HepG2 (cell line): ENCODE data around the gene ATP23. TPM values are rescaled to one million over a fixed set of nuclear protein-coding genes. Genes with fewer than 3 reads are reported as not detected.

Source experiments
- ATAC-seq: fragments of 200-7000 bp; cut with Tn5 transposase; 3 replicates; pipeline ENCODE4 v1.9.1; 2020; ENCODE audit warnings: mild to moderate bottlenecking, moderate library complexity
- BruUV-seq: library from RNA; stranded (reverse); fragments of 400-500 nt; replicated peaks from 2 replicates; lab custom pipeline; 2021; lab: Mats Ljungman, UMichigan
- CTCF ChIA-PET: fragments of 300-600 bp; formaldehyde crosslinking; extraction: SDS; loops from one replicate; lab custom pipeline; 2021; ENCODE audit warnings: low total read pairs, inconsistent platforms, low intra/inter-chr PET ratio; lab: Yijun Ruan, JAX
- POLR2A ChIA-PET: fragments of 350-600 bp; sonication (Branson Sonifier 250); formaldehyde crosslinking; loops from one replicate; lab custom pipeline; 2020; ENCODE audit warnings: antibody characterized with exemption, inconsistent platforms; lab: Yijun Ruan, JAX
- DNase-seq: peaks from one replicate; pipeline ENCODE4 v3.0.0-alpha.2; 2015; ENCODE audit warnings: low spot score
- FAIRE-seq: peaks from 3 replicates; lab custom pipeline; 2011; peaks lifted over from hg19 to GRCh38; lab: Jason Lieb, UNC
- H2AFZ ChIP-seq: one replicate; pipeline ENCODE4 v1.6.1; 2011; ENCODE audit warnings: low read length, inconsistent platforms
- H3K27ac ChIP-seq: fragments of 300-600 bp; 3 replicates; pipeline ENCODE4 v1.8.0; 2011; ENCODE audit warnings: mixed run types, mild to moderate bottlenecking, mixed read lengths, low read length, inconsistent platforms; ENCODE audit not compliant: insufficient read depth; ENCODE audit errors: extremely low read length
- H3K27me3 ChIP-seq, 2 experiments: fragments of 200-600 bp in 1 of 2; 2 replicates in 1 of 2; 3 replicates in 1 of 2; pipeline versions ENCODE4 v1.6.0 to v1.8.0; 2011; ENCODE audit warnings: low read length in 2 of 2, mild to moderate bottlenecking in 2 of 2, moderate library complexity in 2 of 2, inconsistent platforms in 1 of 2; ENCODE audit not compliant: insufficient read depth in 2 of 2, control insufficient read depth in 1 of 2
- H3K36me3 ChIP-seq, 2 experiments: fragments of 200-600 bp in 1 of 2; replicated peaks in 1 of 2; 2 replicates in 1 of 2; 3 replicates in 1 of 2; pipeline versions ENCODE4 v1.5.1 to v1.8.0; 2011; ENCODE audit warnings: low read length in 2 of 2, inconsistent platforms in 1 of 2; ENCODE audit not compliant: insufficient read depth in 2 of 2, control insufficient read depth in 1 of 2
- H3K4me1 ChIP-seq: 2 replicates; pipeline ENCODE4 v1.5.1; 2012; ENCODE audit warnings: low read length, inconsistent platforms; ENCODE audit not compliant: insufficient read depth
- H3K4me2 ChIP-seq: 2 replicates; pipeline ENCODE4 v1.6.0; 2011; ENCODE audit warnings: low read depth, low read length, inconsistent platforms
- H3K4me3 ChIP-seq, 3 experiments: fragments of 200-600 bp in 1 of 3; sonication (generic), shearing (Covaris generic) in 1 of 3; replicated peaks in 1 of 3; 2 replicates each; pipeline ENCODE4 v1.5.1; 2011 to 2016; ENCODE audit warnings: low read length in 3 of 3, inconsistent platforms in 2 of 3, low read depth in 2 of 3, mild to moderate bottlenecking in 2 of 3, control low read depth in 1 of 3, mixed read lengths in 1 of 3; ENCODE audit not compliant: insufficient read depth in 1 of 3
- H3K79me2 ChIP-seq: one replicate; pipeline ENCODE4 v1.6.1; 2011; ENCODE audit warnings: low read length, inconsistent platforms; ENCODE audit not compliant: insufficient read depth
- H3K9ac ChIP-seq: 2 replicates; pipeline ENCODE4 v1.6.0; 2011; ENCODE audit warnings: mild to moderate bottlenecking, low read depth, low read length, inconsistent platforms; ENCODE audit not compliant: insufficient read depth
- H3K9me3 ChIP-seq: 2 replicates; pipeline ENCODE4 v1.5.1; 2012; ENCODE audit warnings: mild to moderate bottlenecking, low read length
- H4K20me1 ChIP-seq: 2 replicates; pipeline ENCODE4 v1.6.0; 2011; ENCODE audit warnings: inconsistent platforms, mild to moderate bottlenecking, low read length, moderate library complexity; ENCODE audit not compliant: insufficient read depth
- BCL3 ChIP-seq: sonication (generic); formaldehyde crosslinking; IDR thresholded peaks from 2 replicates; pipeline ENCODE4 v1.5.1; 2020; ENCODE audit warnings: mild to moderate bottlenecking, missing genetic modification reagents, moderate library complexity
- DBP ChIP-seq: sonication (generic); formaldehyde crosslinking; IDR thresholded peaks from 2 replicates; pipeline ENCODE4 v1.4.0; 2020; ENCODE audit warnings: missing genetic modification reagents; ENCODE audit errors: not compliant biosample characterization
- GATAD2A ChIP-seq: IDR thresholded peaks from 2 replicates; pipeline ENCODE4 v1.6.1; 2016
- KDM2A ChIP-seq: sonication (generic); formaldehyde crosslinking; IDR thresholded peaks from 2 replicates; pipeline ENCODE4 v1.4.0; 2020; ENCODE audit warnings: low read depth, missing genetic modification reagents, borderline replicate concordance
- NR2C2 ChIP-seq: sonication (generic); formaldehyde crosslinking; IDR thresholded peaks from 2 replicates; pipeline ENCODE4 v1.4.0; 2020; ENCODE audit warnings: missing genetic modification reagents, mild to moderate bottlenecking, moderate library complexity, borderline replicate concordance
- RXRA ChIP-seq: sonication (generic); formaldehyde crosslinking; IDR thresholded peaks from 2 replicates; pipeline ENCODE4 v1.5.1; 2020; ENCODE audit warnings: missing genetic modification reagents
- STAG1 ChIP-seq: sonication (generic); formaldehyde crosslinking; IDR thresholded peaks from 2 replicates; pipeline ENCODE4 v1.4.0; 2020; ENCODE audit warnings: missing genetic modification reagents
- ZFP36L1 ChIP-seq: sonication (generic); formaldehyde crosslinking; IDR thresholded peaks from 2 replicates; pipeline ENCODE4 v1.8.0; 2022; ENCODE audit warnings: mild to moderate bottlenecking, missing genetic modification reagents, moderate library complexity
- ZNF256 ChIP-seq: sonication (generic); formaldehyde crosslinking; conservative IDR thresholded peaks from 2 replicates; pipeline ENCODE4 v1.4.0; 2020; ENCODE audit warnings: missing genetic modification reagents
- ZNF704 ChIP-seq: sonication (generic); formaldehyde crosslinking; IDR thresholded peaks from 2 replicates; pipeline ENCODE4 v1.8.1; 2023; ENCODE audit warnings: mild to moderate bottlenecking, inconsistent platforms, moderate library complexity, missing genetic modification reagents, borderline replicate concordance
- ZNF737 ChIP-seq: sonication (generic); formaldehyde crosslinking; IDR thresholded peaks from 2 replicates; pipeline ENCODE4 v1.5.0; 2020; ENCODE audit warnings: missing genetic modification reagents, mild to moderate bottlenecking, borderline replicate concordance
- WGBS: methylation state at CpG from one replicate; pipeline ENCODE4 v1.1.6; 2017; ENCODE audit warnings: low lambda C conversion rate; 5-methylcytosine and 5-hydroxymethylcytosine counted together
- in situ Hi-C: cut with HindIII; loops from 2 replicates; pipeline ENCODE4 v1.10.0; 2017; ENCODE audit warnings: low pct_unique_long_range_greater_than_20kb; ENCODE audit not compliant: extremely low pct_ligation_motif_present
- intact Hi-C: fragments of 100-400 bp; cut with micrococcal nuclease; formaldehyde crosslinking; loops from one replicate; pipeline ENCODE4 v1.10.0; 2022; ENCODE audit not compliant: unreplicated experiment
- polyA plus RNA-seq, 8 experiments: library from polyadenylated mRNA; depleted of rRNA in 3 of 8; stranded (reverse) in 7 of 8; unstranded in 1 of 8; fragments of >200 nt; fragmentation: Illumina TruSeq in 4 of 8; extraction: Trizol in 4 of 8; gene quantifications; 2 replicates each; pipeline versions ENCODE4 v1.2.1 to v1.2.3, GENCODE V29; 2011 to 2016; ENCODE audit warnings: low read depth in 4 of 8, missing spikeins in 1 of 8, mixed read lengths in 1 of 8; ENCODE audit not compliant: insufficient read depth in 1 of 8
- total RNA-seq, 5 experiments: library from RNA; depleted of rRNA; stranded (reverse); fragments of >200 nt; fragmentation: Illumina TruSeq; extraction: Trizol; gene quantifications; 2 replicates each; pipeline ENCODE4 v1.2.3, GENCODE V29; 2016; ENCODE audit warnings: low read depth in 1 of 5
- TF ChIP-seq, protein P1 (sequence below): sonication (generic); formaldehyde crosslinking; IDR thresholded peaks from 2 replicates; pipeline ENCODE4 v1.5.0; 2020; ENCODE audit warnings: mild to moderate bottlenecking, missing genetic modification reagents
- TF ChIP-seq, protein P2 (sequence below): sonication (generic); formaldehyde crosslinking; IDR thresholded peaks from 2 replicates; pipeline ENCODE4 v1.5.0; 2020; ENCODE audit warnings: mild to moderate bottlenecking, missing genetic modification reagents, borderline replicate concordance

Gene ATP23
- total and polyA plus RNA-seq, 2 of the 13 experiments (the other 11 are each of a cell fraction or from before 2014, with no cell fraction given): 12.1 to 14.7 TPM

DNA sequence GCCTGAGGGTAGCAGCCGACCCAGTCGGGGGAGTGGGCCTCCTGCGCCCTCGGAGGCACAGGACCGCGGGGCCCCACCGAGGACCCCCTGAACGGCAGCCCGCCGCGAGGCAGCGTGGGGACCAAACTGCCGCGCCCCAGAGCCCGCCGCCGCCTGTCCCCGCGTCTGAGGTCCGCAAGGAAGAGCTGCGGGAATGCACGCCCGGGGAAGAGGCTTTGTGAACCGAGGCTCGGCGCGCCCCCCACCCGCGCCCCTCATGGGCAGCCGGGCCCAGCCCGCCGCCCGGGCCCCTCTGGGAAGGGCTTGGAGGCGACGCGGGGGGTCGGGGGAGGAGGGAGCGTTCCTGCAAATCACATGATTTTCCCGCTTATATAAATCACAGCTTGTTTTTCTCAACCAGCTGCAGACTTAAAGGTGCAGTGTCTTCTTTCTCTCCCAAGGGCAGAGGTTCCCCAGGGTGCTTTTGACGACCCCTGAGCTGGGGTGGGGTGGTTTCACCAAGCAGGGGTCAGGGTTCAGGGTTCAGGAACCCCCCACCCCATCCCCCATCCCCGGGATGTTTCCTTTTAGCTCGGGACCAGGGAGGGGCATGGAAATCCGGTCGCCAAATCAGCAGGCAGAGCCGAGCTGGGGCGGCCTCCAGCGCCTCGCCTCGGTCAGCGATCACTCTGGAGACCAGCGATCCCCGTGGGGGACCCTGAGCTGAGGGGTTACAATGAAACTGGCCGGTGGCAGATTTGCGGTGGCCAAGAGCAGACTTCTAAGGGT, 44.7 kb upstream of the ATP23 start:
- Histone ChIP-seq H4K20me1 (no peaks in the 10 kb centered on the region), H3K4me2 (peak overlapping the region; percentile 81), H3K27ac (no peak overlapping the region), H2AFZ (no peak overlapping the region), H3K79me2 (no peaks in the 10 kb centered on the region), H3K27me3 (peaks cover 2 to 57% of the 10 kb centered on the region in 2 experiments; a peak in 4 of 5 replicates), H3K9ac (peak overlapping the region; percentile 56; the same call in 1 of the 2 replicates), H3K4me3 (peak overlapping the region; percentile 48 to 67 (median 55); a peak in 5 of 6 replicates), H3K4me1 (peaks cover 44% of the 10 kb centered on the region), H3K36me3 (no peaks in the 10 kb centered on the region), H3K9me3 (no peaks in the 10 kb centered on the region)
- BruUV-seq: no TSS peak
- in situ Hi-C loops (loop anchor here (5.0 kb wide), 1 partner anchor 54 kb away; no protein-coding TSS in a partner anchor), intact Hi-C loops (no loop called here)
- FAIRE-seq: no peak
- ATAC-seq: peak; percentile 72
- WGBS: 2% methylated on average over 7 of the region's 54 CpGs
- no peak for DNase-seq
- ChIA-PET CTCF (interaction anchor here (1.5 to 1.9 kb wide), 2 partner anchors 9 to 65 kb away, joined by 3 to 6 read pairs; no protein-coding TSS in a partner anchor), POLR2A (interaction anchor here (0.8 to 6.1 kb wide), 6 partner anchors 43 to 124 kb away, joined by 3 to 110 read pairs (median 6); partner anchors contain the start of genes CTDSP2, EEF1AKMT3 and METTL1)
- TF ChIP-seq NR2C2 (CRISPR knock-in tag): 0 out of 2 replicates have a peak, but pooled peaks have one; percentile 27
- no peak for TF ChIP-seq BCL3 (CRISPR knock-in tag)
- TF ChIP-seq, protein P1, sequence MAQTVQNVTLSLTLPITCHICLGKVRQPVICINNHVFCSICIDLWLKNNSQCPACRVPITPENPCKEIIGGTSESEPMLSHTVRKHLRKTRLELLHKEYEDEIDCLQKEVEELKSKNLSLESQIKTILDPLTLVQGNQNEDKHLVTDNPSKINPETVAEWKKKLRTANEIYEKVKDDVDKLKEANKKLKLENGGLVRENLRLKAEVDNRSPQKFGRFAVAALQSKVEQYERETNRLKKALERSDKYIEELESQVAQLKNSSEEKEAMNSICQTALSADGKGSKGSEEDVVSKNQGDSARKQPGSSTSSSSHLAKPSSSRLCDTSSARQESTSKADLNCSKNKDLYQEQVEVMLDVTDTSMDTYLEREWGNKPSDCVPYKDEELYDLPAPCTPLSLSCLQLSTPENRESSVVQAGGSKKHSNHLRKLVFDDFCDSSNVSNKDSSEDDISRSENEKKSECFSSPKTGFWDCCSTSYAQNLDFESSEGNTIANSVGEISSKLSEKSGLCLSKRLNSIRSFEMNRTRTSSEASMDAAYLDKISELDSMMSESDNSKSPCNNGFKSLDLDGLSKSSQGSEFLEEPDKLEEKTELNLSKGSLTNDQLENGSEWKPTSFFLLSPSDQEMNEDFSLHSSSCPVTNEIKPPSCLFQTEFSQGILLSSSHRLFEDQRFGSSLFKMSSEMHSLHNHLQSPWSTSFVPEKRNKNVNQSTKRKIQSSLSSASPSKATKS (CRISPR knock-in tag): no peak
- TF ChIP-seq, protein P2, sequence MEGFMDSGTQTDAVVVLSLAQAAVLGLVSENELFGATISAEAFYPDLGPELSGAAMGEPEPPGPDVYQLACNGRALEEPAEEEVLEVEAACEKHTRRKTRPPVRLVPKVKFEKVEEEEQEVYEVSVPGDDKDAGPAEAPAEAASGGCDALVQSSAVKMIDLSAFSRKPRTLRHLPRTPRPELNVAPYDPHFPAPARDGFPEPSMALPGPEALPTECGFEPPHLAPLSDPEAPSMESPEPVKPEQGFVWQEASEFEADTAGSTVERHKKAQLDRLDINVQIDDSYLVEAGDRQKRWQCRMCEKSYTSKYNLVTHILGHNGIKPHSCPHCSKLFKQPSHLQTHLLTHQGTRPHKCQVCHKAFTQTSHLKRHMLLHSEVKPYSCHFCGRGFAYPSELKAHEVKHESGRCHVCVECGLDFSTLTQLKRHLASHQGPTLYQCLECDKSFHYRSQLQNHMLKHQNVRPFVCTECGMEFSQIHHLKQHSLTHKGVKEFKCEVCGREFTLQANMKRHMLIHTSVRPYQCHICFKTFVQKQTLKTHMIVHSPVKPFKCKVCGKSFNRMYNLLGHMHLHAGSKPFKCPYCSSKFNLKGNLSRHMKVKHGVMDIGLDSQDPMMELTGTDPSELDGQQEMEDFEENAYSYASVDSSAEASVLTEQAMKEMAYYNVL (CRISPR knock-in tag): no peak
- TF ChIP-seq ZNF737 (CRISPR knock-in tag): no peak
- TF ChIP-seq ZFP36L1 (CRISPR knock-in tag): no peak
- no peak for TF ChIP-seq ZNF704 (CRISPR knock-in tag)
- 0 out of 2 replicates have a peak, but pooled peaks have one; percentile 28 for TF ChIP-seq GATAD2A (CRISPR knock-in tag)
- no peak for TF ChIP-seq ZNF256 (CRISPR knock-in tag)
- peak; percentile 40; the same call in 1 of the 2 replicates for TF ChIP-seq KDM2A (CRISPR knock-in tag)
- no peak for TF ChIP-seq RXRA (CRISPR knock-in tag)
- peak; percentile 60 for TF ChIP-seq STAG1
- TF ChIP-seq DBP: no peak
